Adrenal gland (tissue), 12 donors: ENCODE results near the gene PTGER4. TPM values are rescaled to one million over a fixed set of nuclear protein-coding genes. Genes with fewer than 3 reads are reported as not detected.

Experiments used
- DNase-seq, 7 donors: peaks; one replicate each; pipeline ENCODE4 v3.0.0-alpha.2; 2019 to 2020
- H3K27ac ChIP-seq, 5 donors: fragments of 200-600 bp; sonication (generic) in 4 of 5; 1 replicate in 3 of 5; 2 replicates in 2 of 5; pipeline versions ENCODE4 v1.5.1 to v1.8.0; 2016 to 2020; ENCODE audit warnings: mild to moderate bottlenecking in 1 of 5
- H3K27me3 ChIP-seq: fragments of 200-600 bp; 2 replicates; pipeline ENCODE4 v1.8.0; 2021
- H3K36me3 ChIP-seq, 2 donors: fragments of 200-600 bp; replicated peaks in 1 of 2; 1 replicate in 1 of 2; 2 replicates in 1 of 2; pipeline versions ENCODE4 v1.5.1 to v1.8.0; 2018 to 2022
- H3K4me1 ChIP-seq, 2 donors: fragments of 200-600 bp; replicated peaks in 1 of 2; 1 replicate in 1 of 2; 2 replicates in 1 of 2; pipeline versions ENCODE4 v1.5.1 to v1.8.0; 2018 to 2021
- H3K4me3 ChIP-seq, 4 donors: fragments of 200-600 bp; sonication (generic) in 3 of 4; one replicate each; pipeline ENCODE4 v1.5.1; 2016 to 2018
- H3K9me3 ChIP-seq, 3 donors: fragments of 200-600 bp; sonication (generic) in 1 of 3; replicated peaks in 1 of 3; 1 replicate in 2 of 3; 2 replicates in 1 of 3; pipeline versions ENCODE4 v1.5.1 to v1.8.0; 2016 to 2021
- CTCF ChIP-seq, 6 experiments: fragments of 450-650 bp in 4 of 6; fragments of 200-600 bp in 2 of 6; sonication (generic) in 1 of 6; IDR thresholded peaks; 1 replicate in 5 of 6; 2 replicates in 1 of 6; pipeline versions ENCODE4 v1.5.1 to v1.8.0; 2016 to 2021; ENCODE audit warnings: antibody characterized with exemption in 6 of 6, mild to moderate bottlenecking in 2 of 6, moderate library complexity in 1 of 6
- POLR2A ChIP-seq, 2 donors: fragments of 450-650 bp; IDR thresholded peaks; one replicate each; pipeline ENCODE4 v1.6.1; 2017; ENCODE audit warnings: antibody characterized with exemption in 2 of 2, mild to moderate bottlenecking in 2 of 2, moderate library complexity in 1 of 2
- WGBS, 4 donors: extraction: QIAGEN DNeasy Blood & Tissue Kit in 2 of 4; methylation state at CpG; one replicate each; pipeline versions ENCODE4 v1.1.5 to v1.1.7; 2013 to 2017; 5-methylcytosine and 5-hydroxymethylcytosine counted together
- intact Hi-C, 2 donors: fragments of 100-400 bp; cut with DNase I; formaldehyde crosslinking; loops; one replicate each; pipeline versions ENCODE4 v1.14.1 to v1.15.0; 2022 to 2023
- polyA plus RNA-seq, 3 donors: library from polyadenylated mRNA; stranded (reverse); fragments of 200-250 nt in 2 of 3; fragments of 350-450 nt in 1 of 3; fragmentation: Illumina TruSeq in 1 of 3; extraction: RNeasy Lipid Tissue Mini Kit (QIAGEN cat#74804) in 1 of 3; gene quantifications; one replicate each; pipeline ENCODE4 v1.2.3, GENCODE V29; 2013 to 2014
- total RNA-seq, 9 donors: library from RNA; depleted of rRNA in 4 of 9; stranded (reverse); fragments of >200 nt in 4 of 9; fragments of 120-200 nt in 1 of 9; fragmentation: NEBNext Ultra II Directional in 1 of 9; extraction: Animal tissue kit (Norgen Biotek cat#: 25700) in 1 of 9; gene quantifications; one replicate each; pipeline versions ENCODE4 v1.1.0 to v1.2.4, GENCODE V29; 2013 to 2023
- donor health status: healthy with polysubstance abuse.
- donor health status: Bipolar disorder and iron deficiency.
- donor health status: DM: yes; HTN: yes; CAD: no.
- donor health status: DM: no; HTN: no; CAD: no.
- donor health status: DM: no; HTN: no; CAD: no.
- donor health status: DM: yes; HTN: yes; CAD: no.

Gene PTGER4
- total and polyA plus RNA-seq, 12 donors: 1.3 to 89.6 (median 17.9) TPM

GRCh38 chr5:40666657-40667056, 13.1 kb upstream of the PTGER4 start:
- Histone ChIP-seq H3K9me3 (no peaks in the 10 kb centered on the region), H3K4me1 (peaks cover 0 to 7% of the 10 kb centered on the region in 2 donors), H3K36me3 (no peaks in the 10 kb centered on the region), H3K27me3 (no peaks in the 10 kb centered on the region), H3K4me3 (no peak overlapping the region), H3K27ac (no peak overlapping the region)
- 58 to 76% (median 62%) methylated on average over 1 of the region's 1 CpG for WGBS, 4 donors
- TF ChIP-seq POLR2A (IDR thresholded peaks at IDR 0.05) (no peak), CTCF (IDR thresholded peaks at IDR 0.05) (no peak)
- intact Hi-C loops: no loop called here
- DNase-seq: no peak

GRCh38 chr5:40667161-40667663, 12.5 kb upstream of the PTGER4 start:
- Histone ChIP-seq H3K27ac (no peak overlapping the region), H3K27me3 (no peaks in the 10 kb centered on the region), H3K4me1 (peaks cover 0 to 7% of the 10 kb centered on the region in 2 donors), H3K9me3 (no peaks in the 10 kb centered on the region), H3K36me3 (no peaks in the 10 kb centered on the region), H3K4me3 (no peak overlapping the region)
- no peak for DNase-seq
- intact Hi-C loops: no loop called here
- TF ChIP-seq POLR2A (IDR thresholded peaks at IDR 0.05) (no peak), CTCF (IDR thresholded peaks at IDR 0.05) (no peak)

- Histone ChIP-seq H3K27me3 (no peaks in the 10 kb centered on the region), H3K36me3 (no peaks in the 10 kb centered on the region), H3K27ac (no peak overlapping the region), H3K4me1 (peaks cover 0 to 7% of the 10 kb centered on the region in 2 donors), H3K4me3 (no peak overlapping the region), H3K9me3 (no peaks in the 10 kb centered on the region)
- intact Hi-C loops: no loop called here
- WGBS, 4 donors: 59 to 74% (median 65%) methylated on average over 6 of the region's 6 CpGs
- TF ChIP-seq POLR2A (IDR thresholded peaks at IDR 0.05) (no peak), CTCF (IDR thresholded peaks at IDR 0.05) (no peak)
- DNase-seq: no peak
Observed at GRCh38 chr5:40669606-40670390, 9.9 kb upstream of the PTGER4 start.

GRCh38 chr5:40672425-40672824, 7.3 kb upstream of the PTGER4 start:
- Histone ChIP-seq H3K36me3 (no peaks in the 10 kb centered on the region), H3K4me1 (peaks cover 0 to 16% of the 10 kb centered on the region in 2 donors), H3K27me3 (no peaks in the 10 kb centered on the region), H3K9me3 (no peaks in the 10 kb centered on the region), H3K4me3 (no peak overlapping the region), H3K27ac (peak overlapping the region in 1 of 5 donors; percentile 37)
- TF ChIP-seq POLR2A (IDR thresholded peaks at IDR 0.05): no peak
- no peak for TF ChIP-seq CTCF (IDR thresholded peaks at IDR 0.05)
- WGBS, 4 donors: 34 to 47% (median 39%) methylated on average over 4 of the region's 4 CpGs
- intact Hi-C loops: no loop called here
- peak in 1 of 7 donors; percentile 19 for DNase-seq
